GM12874 (cell line): ENCODE results near the gene MRPL36.

ENCODE experiments used
- TF ChIP-seq, protein P1 (sequence below): IDR thresholded peaks from 2 replicates; pipeline ENCODE4 v1.5.1; 2011; ENCODE audit warnings: low read depth, mild to moderate bottlenecking, control low read depth, low read length, moderate library complexity; ENCODE audit not compliant: insufficient read depth

The MRPL36 gene

DNA sequence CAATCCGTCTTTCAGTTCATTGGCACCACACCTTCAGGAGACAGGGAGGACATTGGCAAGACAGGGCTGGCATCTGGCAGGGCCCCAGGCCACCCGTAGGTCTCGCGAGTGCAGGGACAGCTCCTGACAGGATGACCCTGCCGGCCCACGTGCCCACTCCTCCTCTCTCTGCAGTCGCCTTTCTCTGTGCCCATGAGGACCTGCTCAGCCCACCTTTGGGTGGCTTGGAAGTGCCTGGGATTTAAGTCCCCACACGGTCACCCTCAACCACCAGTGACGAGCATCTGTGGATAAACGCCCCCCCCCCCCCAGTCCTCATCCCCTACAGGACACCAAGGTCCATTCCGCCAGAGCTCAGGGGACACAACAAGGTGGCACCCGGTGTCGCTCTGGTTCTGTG, 4.1 kb downstream of the MRPL36 start:
- TF ChIP-seq, protein P1, sequence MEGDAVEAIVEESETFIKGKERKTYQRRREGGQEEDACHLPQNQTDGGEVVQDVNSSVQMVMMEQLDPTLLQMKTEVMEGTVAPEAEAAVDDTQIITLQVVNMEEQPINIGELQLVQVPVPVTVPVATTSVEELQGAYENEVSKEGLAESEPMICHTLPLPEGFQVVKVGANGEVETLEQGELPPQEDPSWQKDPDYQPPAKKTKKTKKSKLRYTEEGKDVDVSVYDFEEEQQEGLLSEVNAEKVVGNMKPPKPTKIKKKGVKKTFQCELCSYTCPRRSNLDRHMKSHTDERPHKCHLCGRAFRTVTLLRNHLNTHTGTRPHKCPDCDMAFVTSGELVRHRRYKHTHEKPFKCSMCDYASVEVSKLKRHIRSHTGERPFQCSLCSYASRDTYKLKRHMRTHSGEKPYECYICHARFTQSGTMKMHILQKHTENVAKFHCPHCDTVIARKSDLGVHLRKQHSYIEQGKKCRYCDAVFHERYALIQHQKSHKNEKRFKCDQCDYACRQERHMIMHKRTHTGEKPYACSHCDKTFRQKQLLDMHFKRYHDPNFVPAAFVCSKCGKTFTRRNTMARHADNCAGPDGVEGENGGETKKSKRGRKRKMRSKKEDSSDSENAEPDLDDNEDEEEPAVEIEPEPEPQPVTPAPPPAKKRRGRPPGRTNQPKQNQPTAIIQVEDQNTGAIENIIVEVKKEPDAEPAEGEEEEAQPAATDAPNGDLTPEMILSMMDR: no peak

DNA sequence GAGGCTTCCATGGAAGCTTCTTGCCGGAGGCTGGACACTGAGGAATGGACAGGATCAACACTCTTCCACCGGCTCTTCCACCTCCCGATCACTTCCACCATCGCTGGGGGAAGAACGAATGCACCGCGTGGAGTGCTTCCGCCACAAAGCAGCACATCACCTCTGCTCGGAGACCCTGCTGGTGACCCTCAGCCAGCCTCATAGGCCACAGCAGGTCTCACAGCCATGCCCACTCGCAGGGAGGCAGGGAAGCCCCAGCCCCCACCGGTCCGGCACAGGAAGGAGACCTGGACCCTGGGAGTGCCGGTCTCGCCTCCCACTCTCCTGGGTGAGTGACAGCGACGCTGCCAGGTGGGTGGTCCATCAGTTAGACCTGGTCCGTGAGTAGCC, 4.7 kb downstream of the MRPL36 start:
- TF ChIP-seq, protein P1: no peak

DNA sequence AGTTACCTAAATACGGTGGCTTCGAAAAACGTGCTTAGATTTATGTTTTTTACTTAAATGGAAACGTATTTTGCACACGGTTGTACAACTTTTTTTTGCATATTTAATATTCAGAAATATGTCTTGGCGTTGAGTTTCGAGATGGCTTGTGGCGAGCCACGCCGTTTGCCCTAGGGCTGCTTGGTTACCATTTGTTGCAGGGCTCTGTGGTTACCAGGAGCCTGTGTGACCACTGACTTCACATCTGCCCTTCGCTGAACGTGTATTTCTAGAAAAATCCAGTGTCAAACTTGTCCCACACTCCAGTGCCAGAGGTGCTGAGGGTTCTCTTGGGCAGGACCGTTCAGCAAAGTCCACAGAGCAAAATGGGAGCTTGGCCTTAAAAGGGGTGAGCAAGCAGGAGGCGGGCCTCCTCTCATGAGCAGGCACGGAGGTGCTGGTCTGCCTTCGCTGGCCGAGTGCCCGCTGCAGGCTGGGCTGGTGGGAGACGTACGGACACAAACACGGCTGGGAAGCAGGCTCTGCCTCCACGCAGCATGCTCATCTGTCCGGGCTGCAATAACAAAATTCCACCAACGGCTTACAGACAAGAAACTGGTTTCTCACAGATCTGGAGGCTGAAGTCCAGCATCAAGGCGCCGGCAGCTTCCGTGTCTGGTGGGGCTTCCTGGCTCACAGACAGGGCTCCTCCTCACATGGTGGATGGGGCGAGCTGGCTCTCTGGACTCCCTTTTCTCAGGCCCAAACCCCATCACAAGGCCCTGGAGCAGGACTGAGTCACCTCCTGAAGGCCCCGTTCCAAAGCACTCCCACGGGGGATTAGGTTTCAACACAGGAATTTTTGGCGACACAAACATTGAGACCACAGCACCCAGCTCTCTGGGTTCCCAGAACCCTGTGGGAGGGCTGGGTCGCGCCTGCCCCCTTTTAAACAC, 5.4 kb downstream of the MRPL36 start:
- TF ChIP-seq, protein P1: no peak

DNA sequence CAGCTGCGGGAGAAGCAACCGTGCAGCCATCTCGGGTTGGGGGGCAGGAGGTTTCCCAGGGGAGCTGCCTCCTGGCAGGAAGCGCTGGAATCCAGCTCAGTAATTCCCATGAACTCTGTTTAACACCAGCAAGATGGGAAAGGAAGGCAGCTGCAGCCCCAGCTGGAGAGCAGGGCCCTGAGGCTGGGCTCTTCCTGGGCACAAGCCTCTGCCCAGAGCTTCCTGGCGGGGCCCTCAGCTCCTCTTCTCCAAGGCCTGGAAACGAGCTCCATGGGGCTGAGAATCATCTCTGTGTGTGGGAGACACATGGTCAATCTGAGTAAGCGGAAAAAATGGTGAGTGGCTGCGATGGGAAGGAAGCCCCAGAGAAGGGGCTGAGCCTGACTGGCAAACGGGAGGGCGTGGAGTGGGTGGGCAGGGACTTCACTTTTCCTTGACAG, 6.3 kb downstream of the MRPL36 start:
- TF ChIP-seq, protein P1: no peak

DNA sequence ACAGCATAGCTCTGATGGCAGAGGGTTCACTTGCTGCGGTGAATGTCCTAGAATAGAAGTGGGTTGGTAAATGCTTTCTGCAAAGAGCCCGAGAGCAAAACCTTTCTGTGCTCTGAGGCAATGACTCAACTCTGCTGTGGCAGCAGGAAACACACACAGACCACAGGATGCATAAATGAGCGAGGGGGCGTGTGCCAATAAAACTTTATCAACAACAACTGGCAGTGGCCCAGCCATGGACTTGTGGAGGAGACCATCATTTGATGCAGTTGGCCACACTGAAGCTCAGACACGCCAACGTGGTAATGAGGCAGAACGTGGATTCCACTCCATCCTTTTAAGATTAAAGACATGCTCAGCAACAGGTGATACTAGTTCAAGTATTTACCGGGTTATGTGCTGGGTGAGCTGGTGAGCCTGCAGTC, 6.8 kb downstream of the MRPL36 start:
- TF ChIP-seq, protein P1: no peak

DNA sequence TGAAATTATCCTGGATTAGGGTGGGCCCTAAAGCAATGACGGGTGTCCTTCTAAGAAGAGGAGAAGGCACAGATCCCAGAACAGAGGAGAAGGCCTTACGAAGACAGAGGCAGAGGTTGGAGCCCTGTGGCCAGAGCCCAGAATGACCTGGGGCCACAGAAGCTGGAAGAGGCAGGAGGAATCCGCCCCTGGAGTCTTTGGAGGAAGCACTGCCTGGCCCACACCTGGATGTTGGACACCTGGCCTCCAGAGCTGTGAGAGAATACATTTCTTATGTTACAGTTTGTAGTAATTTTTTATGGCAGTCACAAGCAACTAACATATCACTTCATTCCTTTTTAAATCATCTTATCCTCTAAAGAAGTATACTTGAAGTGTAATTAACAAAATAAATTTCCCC, 8.5 kb downstream of the MRPL36 start:
- TF ChIP-seq, protein P1: no peak

DNA sequence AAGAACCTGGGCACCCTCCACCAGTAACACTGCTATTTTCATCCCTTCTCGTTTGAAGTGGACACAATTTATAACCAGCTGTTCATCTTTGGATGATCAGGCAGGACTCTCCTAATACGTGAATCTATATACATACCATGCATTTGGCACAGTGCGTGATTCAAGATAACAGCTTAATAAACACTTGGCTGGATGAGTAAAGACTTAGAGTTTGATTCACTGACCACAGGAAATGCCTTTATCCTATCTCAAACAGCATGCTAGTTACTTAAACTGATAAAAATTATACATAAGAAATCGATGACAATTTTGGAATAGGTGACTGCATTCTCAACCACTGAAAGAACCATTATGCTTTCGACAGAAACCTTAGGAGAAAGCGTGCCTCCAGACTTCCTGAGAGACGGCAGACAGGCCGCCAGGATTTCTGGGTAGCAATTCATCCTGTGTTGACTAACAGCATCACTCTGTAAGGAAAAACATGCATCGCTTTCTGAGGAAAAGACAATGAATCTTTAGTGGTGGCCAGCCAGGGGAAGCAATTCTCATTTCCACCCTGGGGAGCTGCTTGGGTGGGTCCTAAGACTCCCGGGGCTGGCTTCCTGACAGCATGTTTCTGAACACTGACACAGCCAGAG, 9.7 kb downstream of the MRPL36 start:
- TF ChIP-seq, protein P1: no peak
